T47D (cell line): ENCODE results near the gene RSPO3.

Experiments
- DNase-seq, 2 experiments: peaks; one replicate each; pipeline versions ENCODE4 v3.0.0 to v3.0.0-alpha.2; 2011 to 2012; ENCODE audit warnings: low read depth in 1 of 2, low spot score in 1 of 2
- JUND ChIP-seq: IDR thresholded peaks from 2 replicates; pipeline ENCODE4 v1.6.1; 2012; ENCODE audit warnings: low read depth
- in situ Hi-C: cut with HindIII; loops from 2 replicates; pipeline ENCODE4 v1.10.0; 2016; ENCODE audit warnings: low sequenced_read_pairs, low pct_unique_long_range_greater_than_20kb

Gene RSPO3, protein sequence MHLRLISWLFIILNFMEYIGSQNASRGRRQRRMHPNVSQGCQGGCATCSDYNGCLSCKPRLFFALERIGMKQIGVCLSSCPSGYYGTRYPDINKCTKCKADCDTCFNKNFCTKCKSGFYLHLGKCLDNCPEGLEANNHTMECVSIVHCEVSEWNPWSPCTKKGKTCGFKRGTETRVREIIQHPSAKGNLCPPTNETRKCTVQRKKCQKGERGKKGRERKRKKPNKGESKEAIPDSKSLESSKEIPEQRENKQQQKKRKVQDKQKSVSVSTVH

DNA sequence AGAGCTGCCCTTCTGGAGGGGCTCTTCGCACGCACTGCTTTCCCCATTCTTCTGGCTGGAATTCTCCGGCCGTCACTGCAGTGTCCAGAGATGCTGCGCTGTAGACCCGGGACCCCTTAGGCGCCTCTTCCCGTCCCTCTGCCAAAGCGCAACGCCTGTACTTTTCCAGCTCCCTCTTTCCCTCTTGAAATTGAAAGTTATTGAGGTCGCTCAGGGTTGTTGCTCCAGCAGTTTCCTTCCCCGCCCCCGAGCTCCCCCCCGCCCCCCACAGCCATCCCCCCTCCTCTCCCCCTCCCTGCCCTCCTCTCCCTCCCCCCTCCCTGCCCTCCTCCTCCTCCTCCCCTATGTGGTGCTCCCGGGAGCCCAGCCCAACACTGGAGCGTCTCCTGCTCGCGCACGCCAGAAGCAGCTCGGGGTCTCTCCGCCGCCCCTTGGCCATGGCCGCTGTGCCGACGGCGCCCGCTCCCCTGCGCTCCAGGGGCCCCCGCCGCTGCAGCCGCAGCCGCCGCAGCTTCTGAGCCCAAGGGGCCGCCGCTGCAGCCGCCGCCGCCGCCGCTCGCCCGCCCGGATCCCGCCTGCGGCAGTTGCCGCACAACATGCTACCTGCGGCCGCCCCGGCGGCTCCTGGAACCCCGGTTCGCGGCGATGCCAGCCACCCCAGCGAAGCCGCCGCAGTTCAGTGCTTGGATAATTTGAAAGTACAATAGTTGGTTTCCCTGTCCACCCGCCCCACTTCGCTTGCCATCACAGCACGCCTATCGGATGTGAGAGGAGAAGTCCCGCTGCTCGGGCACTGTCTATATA, at the start of gene RSPO3:
Gene RSPO3 (plus strand): TSS at position 374 of the 804 bp plus-strand sequence. CDS start 522 bp downstream, outside the sequence.
- no peak for TF ChIP-seq JUND
- in situ Hi-C loops, result no loop called here
- DNase-seq, result peak; percentile 21 to 24

DNA sequence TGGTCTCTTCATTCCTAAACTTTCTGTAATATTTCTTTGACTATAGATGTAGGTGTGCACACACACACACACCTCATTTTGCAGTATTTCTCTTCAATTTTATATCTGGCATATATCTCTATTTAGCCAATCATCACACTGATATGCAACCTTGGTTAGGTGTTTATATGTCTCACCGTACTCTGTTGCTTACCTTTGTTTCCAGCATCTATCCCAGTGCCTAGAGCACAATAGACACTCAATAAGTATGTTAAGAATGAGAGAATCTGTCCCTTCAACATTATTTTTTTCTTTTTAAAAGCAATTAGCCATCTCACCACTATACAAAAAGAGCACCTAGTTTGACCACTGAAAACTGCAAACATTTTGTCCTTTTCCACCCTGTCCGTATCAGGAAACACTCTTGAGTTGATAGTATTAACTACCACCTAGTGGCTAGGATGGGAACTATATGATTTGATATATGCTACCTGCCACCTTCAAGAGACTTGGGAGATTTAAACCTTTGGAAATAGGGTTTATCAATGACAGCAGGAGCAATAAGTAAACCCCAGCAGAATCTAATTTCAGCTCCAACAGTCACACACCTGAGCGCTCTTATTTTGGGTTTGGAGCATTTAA, 48.7 kb upstream of the RSPO3 start:
- no peak for TF ChIP-seq JUND
- peak in 1 of 2 experiments; percentile 46 for DNase-seq

DNA sequence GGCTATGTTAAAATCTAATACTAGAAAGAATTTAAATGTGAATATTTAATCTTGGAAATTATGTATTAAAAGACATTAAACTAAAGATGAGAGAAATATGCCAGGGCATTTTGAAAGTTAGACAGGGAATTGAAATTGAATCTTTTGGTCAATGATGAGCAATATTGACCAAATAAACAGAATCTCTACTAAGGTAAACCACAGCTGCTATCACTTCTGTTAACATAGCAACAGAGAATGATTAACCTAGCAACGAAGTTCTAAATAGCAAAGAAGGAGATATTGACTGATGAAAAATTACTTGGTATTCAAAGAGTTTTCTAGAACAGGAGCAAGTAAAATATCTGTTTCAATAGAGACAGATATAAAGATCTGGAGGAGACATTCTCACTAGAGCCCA, 45.2 kb upstream of the RSPO3 start:
- DNase-seq, result no peak
- in situ Hi-C loops, result no loop called here
- TF ChIP-seq JUND, result no peak

More for the DNA sequence above, 48.7 kb upstream of the RSPO3 start:
- in situ Hi-C loops, result no loop called here

- in situ Hi-C loops, result no loop called here
- TF ChIP-seq JUND, result no peak
- no peak for DNase-seq
Measured at GRCh38 chr6:127076466-127076865, 42.0 kb upstream of the RSPO3 start.

DNA sequence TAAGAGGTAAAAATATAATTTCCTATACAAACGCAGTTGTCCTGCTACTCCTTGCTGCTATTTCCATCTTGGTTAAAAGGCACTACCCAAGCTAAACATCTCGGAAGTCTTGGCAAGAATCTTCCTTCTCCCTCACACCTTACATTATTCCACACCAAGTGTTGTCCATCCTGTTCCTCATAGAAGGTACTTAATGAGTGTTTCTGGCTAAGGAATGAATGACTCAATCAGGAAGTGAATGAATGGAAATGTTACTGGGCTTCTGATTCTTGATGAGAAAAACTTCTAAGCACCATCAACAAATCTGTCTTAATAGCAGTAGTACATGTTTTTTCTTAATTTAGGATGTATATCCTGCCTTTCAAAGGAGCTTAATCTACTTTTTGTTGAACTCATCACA, 40.6 kb upstream of the RSPO3 start:
- DNase-seq, result no peak
- TF ChIP-seq JUND, result no peak
- in situ Hi-C loops, result no loop called here

DNA sequence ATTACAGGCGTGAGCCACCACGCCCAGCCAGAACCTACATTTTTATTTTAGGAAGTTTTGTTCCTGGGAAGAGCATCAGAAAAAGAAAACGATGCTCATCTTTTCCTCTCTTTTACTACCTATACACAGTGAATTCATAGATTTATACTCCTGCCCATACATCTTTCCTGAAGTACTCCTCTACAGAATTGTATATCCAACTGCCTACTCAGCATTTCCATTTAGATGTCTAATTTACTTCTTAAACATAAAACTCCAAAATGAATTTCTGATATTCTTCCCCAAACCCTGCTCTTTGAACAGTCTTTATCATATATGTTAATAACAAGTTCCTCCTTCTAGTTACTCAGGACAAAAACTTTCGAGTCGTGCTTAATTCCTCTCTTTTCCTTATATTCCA, 39.8 kb upstream of the RSPO3 start:
- no peak for TF ChIP-seq JUND
- in situ Hi-C loops, result no loop called here
- no peak for DNase-seq

- no peak for DNase-seq
- in situ Hi-C loops, result no loop called here
- no peak for TF ChIP-seq JUND
Measured at GRCh38 chr6:127079681-127080080, 38.8 kb upstream of the RSPO3 start.

GRCh38 chr6:127080081-127080480, 38.4 kb upstream of the RSPO3 start:
- in situ Hi-C loops, result no loop called here
- TF ChIP-seq JUND, result no peak
- DNase-seq, result no peak

- in situ Hi-C loops, result no loop called here
- no peak for TF ChIP-seq JUND
- DNase-seq, result no peak
Measured at GRCh38 chr6:127083231-127083962, 35.1 kb upstream of the RSPO3 start.

DNA sequence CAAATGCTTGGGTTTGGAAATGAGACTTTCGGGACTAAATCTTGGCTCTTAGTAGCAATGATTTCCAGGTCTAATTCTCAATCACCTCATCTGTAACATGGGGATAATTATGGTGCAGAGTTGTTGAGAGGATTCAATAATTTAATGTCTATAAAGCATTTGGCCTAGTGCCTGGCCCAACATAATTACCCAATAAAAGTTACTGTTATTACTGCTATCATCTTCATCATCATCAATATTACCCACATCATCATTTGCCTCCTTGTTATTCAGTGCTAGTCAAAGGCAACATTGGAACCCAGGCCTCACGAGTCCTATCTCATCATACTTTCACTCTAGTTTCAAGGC, 34.5 kb upstream of the RSPO3 start:
- TF ChIP-seq JUND, result no peak
- DNase-seq, result no peak
- in situ Hi-C loops, result no loop called here

- no peak for DNase-seq
- in situ Hi-C loops, result no loop called here
- TF ChIP-seq JUND, result no peak
Measured at GRCh38 chr6:127085181-127085580, 33.3 kb upstream of the RSPO3 start.

- no peak for DNase-seq
- TF ChIP-seq JUND, result no peak
- in situ Hi-C loops, result no loop called here
Measured at GRCh38 chr6:127090051-127090450, 28.4 kb upstream of the RSPO3 start.
